ENCODE results near the gene RC3H1. TPM values are rescaled to one million over a fixed set of nuclear protein-coding genes. Genes with fewer than 3 reads are reported as not detected.
"Not testable (repeated sequence)": the region's sequence is repeated elsewhere in the genome, so short reads cannot be mapped to it uniquely, and the experiment has no call there.

RC3H1 gene
- total RNA-seq, 2 donors from 2014 or later: 41.7 to 50.0 TPM

DNA sequence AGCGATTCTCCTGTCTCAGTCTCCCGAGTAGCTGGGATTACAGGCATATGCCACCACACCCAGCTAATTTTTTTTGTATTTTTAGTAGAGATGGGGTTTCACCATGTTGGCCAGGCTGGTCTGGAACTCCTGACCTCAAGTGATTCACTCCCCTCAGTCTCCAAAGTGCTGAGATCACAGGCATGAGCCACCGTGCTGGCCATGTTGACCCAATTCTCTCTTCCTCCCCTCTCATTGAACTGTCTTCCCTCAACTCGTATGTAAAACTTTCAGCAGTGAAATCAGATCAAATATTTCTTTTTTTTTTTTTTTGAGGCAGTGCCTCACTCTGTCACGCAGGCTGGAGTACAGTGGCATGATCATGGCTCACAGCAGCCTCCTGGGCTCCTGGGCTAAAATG lies 20.4 kb upstream of the RC3H1 start:
- H3K27me3 Mint-ChIP-seq; H3K36me3 Mint-ChIP-seq (ENCODE audit: low read depth); ATAC-seq; H3K4me3 Mint-ChIP-seq; DNase-seq; H3K27ac Mint-ChIP-seq; H3K9me3 ChIP-seq (ENCODE audit: control insufficient read depth, low read length, poor library complexity, severe bottlenecking); H3K4me1 Mint-ChIP-seq: not testable (repeated sequence)

GRCh38 chr1:174041369-174041768 lies 19.2 kb upstream of the RC3H1 start:
- no peaks in the 10 kb centered on the region for H3K9me3 ChIP-seq (ENCODE audit: control insufficient read depth, low read length, poor library complexity, severe bottlenecking)
- no peak for ATAC-seq
- H3K27ac Mint-ChIP-seq: no peak overlapping the region

DNA sequence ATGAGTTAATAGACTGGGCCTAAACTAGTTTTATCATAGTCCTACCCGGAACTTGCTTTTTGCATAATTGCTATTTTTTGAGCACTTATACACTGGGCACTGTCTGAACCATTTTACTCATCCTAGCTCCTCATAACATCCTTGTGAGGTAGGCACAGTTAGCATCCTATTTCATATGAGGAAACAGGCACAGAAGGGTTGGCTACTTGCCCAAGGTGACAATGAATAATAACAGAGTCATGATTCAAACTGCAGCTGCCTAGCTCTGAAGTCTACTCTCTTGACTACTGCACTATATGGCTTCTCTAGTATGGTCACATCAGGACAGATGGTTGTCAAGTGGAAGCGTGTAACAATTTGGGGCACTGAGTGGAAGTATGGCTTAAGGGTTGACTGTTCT lies 18.2 kb upstream of the RC3H1 start:
- no peak for ATAC-seq
- Mint-ChIP-seq H3K27ac (no peak overlapping the region), H3K4me3 (no peak overlapping the region), H3K27me3 (peaks cover 4% of the 10 kb centered on the region), H3K36me3 (ENCODE audit: low read depth) (no peaks in the 10 kb centered on the region), H3K4me1 (no peaks in the 10 kb centered on the region)
- no peaks in the 10 kb centered on the region for H3K9me3 ChIP-seq (ENCODE audit: control insufficient read depth, low read length, poor library complexity, severe bottlenecking)
- no peak for DNase-seq

More at GRCh38 chr1:174041369-174041768, 19.2 kb upstream of the RC3H1 start:
- no peaks in the 10 kb centered on the region for H3K27me3 Mint-ChIP-seq
- no peak overlapping the region for H3K4me3 Mint-ChIP-seq
- H3K36me3 Mint-ChIP-seq (ENCODE audit: low read depth): no peaks in the 10 kb centered on the region
- no peaks in the 10 kb centered on the region for H3K4me1 Mint-ChIP-seq
- DNase-seq: no peak

DNA sequence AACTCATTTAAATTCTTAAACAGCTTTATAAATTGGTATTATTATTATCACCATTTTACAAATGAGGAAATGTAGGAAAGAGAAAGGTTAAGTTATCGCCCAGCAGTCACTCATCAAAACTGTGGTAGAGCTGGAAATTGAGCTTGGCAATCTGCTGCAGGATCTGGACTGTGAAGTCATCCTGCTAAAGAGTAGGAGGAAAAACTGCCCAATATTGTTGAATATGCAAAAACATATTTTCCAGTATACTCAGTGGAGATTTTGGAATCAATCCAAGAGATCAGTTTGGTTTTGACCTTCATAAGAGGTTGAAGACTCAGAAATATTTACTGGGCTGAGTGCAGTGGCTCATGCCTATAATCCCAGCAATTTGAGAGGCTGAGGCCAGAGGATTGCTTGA lies 16.9 kb upstream of the RC3H1 start:
- Mint-ChIP-seq H3K4me1 (no peaks in the 10 kb centered on the region), H3K27me3 (peaks cover 5% of the 10 kb centered on the region), H3K4me3 (no peak overlapping the region), H3K36me3 (ENCODE audit: low read depth) (no peaks in the 10 kb centered on the region), H3K27ac (no peak overlapping the region)
- ATAC-seq: no peak
- DNase-seq: no peak
- no peaks in the 10 kb centered on the region for H3K9me3 ChIP-seq (ENCODE audit: control insufficient read depth, low read length, poor library complexity, severe bottlenecking)

DNA sequence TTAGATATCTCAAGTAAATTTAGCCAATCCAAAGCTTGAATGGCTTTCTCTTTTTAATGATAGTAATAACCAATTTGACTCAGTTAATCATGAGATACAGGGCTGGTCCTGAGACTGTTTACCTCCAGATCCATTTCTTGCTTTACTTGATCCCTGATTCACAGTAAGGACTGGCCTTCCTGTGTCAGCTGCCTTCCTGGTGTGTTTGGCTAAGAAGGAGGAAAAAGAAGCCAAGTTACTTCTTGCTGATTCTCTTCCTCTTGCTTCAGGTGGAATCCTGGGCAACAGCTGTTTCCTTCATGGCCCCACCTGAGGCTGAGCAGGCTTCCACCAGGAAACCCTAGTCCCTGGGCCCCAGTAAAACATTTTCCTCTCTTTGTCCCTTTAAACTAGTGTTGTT lies 14.6 kb upstream of the RC3H1 start:
- no peak overlapping the region for H3K27ac Mint-ChIP-seq
- ATAC-seq: no peak
- DNase-seq: no peak
- no peaks in the 10 kb centered on the region for H3K4me1 Mint-ChIP-seq
- no peaks in the 10 kb centered on the region for H3K36me3 Mint-ChIP-seq (ENCODE audit: low read depth)
- no peaks in the 10 kb centered on the region for H3K9me3 ChIP-seq (ENCODE audit: control insufficient read depth, low read length, poor library complexity, severe bottlenecking)
- no peak overlapping the region for H3K4me3 Mint-ChIP-seq
- peaks cover 10% of the 10 kb centered on the region for H3K27me3 Mint-ChIP-seq

DNA sequence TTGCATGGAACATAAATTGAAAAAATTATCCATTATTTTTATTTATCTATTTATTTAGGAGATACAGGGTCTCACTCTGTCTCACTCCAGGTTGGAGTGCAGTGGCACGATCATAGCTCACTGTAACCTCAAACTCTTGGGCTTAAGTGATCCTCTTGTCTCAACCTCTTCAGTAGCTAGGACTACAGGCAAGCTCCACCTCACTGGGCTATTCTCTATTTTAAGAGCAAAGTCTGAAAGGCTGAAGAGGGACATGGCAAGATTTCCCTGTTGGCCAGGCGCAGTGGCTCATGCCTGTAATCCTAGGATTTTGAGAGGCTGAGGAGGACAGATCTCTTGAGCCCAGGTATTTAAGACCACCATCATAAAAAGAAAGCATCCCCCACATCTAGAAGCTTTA lies 14.0 kb upstream of the RC3H1 start:
- Mint-ChIP-seq H3K4me1 (no peaks in the 10 kb centered on the region), H3K36me3 (ENCODE audit: low read depth) (no peaks in the 10 kb centered on the region), H3K27ac (no peak overlapping the region), H3K27me3 (peaks cover 10% of the 10 kb centered on the region), H3K4me3 (no peak overlapping the region)
- no peaks in the 10 kb centered on the region for H3K9me3 ChIP-seq (ENCODE audit: control insufficient read depth, low read length, poor library complexity, severe bottlenecking)
- no peak for DNase-seq
- no peak for ATAC-seq

DNA sequence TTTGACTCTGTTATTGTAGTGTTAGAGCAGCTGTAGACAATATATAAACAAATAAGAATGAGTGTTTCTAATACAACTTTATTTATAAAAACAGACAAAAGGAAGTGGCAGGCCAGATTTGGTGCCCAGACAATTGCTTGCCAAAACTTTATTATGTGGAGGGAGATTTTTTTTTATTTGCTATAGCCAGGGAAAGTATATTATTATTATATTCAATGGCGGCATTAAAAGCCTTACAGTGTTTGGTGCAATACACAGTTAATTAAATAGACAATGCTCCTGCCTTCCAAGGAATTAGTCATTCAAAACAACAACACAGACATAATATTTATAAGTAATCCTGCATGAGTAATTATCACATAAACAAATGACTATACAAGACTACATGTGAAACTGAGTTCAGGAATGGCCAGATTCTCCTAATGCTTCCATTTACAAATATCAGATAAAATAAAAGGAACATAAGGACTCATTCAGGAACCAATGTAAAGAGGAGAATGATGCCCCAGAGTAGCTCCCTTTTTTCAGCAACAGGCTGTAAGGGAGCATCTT lies 10.6 kb upstream of the RC3H1 start:
- Mint-ChIP-seq H3K36me3 (ENCODE audit: low read depth) (no peaks in the 10 kb centered on the region), H3K27me3 (peaks cover 10% of the 10 kb centered on the region), H3K4me1 (no peaks in the 10 kb centered on the region), H3K4me3 (no peak overlapping the region), H3K27ac (no peak overlapping the region)
- no peaks in the 10 kb centered on the region for H3K9me3 ChIP-seq (ENCODE audit: control insufficient read depth, low read length, poor library complexity, severe bottlenecking)
- ATAC-seq (no peak), DNase-seq (no peak)

DNA sequence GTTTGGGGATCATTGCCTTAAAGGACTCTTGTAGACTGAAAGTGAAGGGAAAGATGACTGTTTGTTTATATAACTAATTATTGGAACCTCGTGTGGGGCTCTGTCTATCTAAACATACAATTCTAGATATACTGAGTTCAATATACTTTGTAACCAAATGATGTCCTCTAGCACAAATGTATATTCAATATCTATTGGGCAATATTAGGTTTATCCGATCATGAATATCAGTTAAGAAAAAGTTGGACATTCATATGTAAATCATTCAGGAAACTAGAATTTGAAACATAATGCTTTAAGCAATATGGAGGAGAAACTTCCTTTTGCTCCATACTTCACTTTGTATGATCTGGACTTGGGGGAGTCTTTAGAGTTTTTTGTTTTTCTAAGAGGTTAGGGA lies 8.9 kb upstream of the RC3H1 start:
- no peak for ATAC-seq

GRCh38 chr1:174028495-174028894 lies 6.3 kb upstream of the RC3H1 start:
- peaks cover under 1% of the 10 kb centered on the region for H3K27me3 Mint-ChIP-seq
- ATAC-seq (no peak), DNase-seq (no peak)
- peaks cover 2% of the 10 kb centered on the region for H3K4me1 Mint-ChIP-seq
- no peaks in the 10 kb centered on the region for H3K36me3 Mint-ChIP-seq (ENCODE audit: low read depth)
- H3K27ac Mint-ChIP-seq: no peak overlapping the region
- H3K9me3 ChIP-seq (ENCODE audit: control insufficient read depth, low read length, poor library complexity, severe bottlenecking): no peaks in the 10 kb centered on the region
- no peak overlapping the region for H3K4me3 Mint-ChIP-seq

More for the DNA sequence above, 8.9 kb upstream of the RC3H1 start:
- H3K9me3 ChIP-seq (ENCODE audit: control insufficient read depth, low read length, poor library complexity, severe bottlenecking): no peaks in the 10 kb centered on the region
- H3K4me3 Mint-ChIP-seq: no peak overlapping the region
- peaks cover 10% of the 10 kb centered on the region for H3K27me3 Mint-ChIP-seq
- no peak for DNase-seq
- no peak overlapping the region for H3K27ac Mint-ChIP-seq
- H3K4me1 Mint-ChIP-seq: no peaks in the 10 kb centered on the region
- no peaks in the 10 kb centered on the region for H3K36me3 Mint-ChIP-seq (ENCODE audit: low read depth)

GRCh38 chr1:174023440-174023839 lies 1.3 kb upstream of the RC3H1 start:
- Mint-ChIP-seq H3K27me3 (no peaks in the 10 kb centered on the region), H3K4me1 (peaks cover 30% of the 10 kb centered on the region), H3K36me3 (ENCODE audit: low read depth) (peaks cover 7% of the 10 kb centered on the region), H3K4me3 (peak overlapping the region; percentile 99), H3K27ac (peak overlapping the region; percentile 97)
- DNase-seq (no peak), ATAC-seq (no peak)
- H3K9me3 ChIP-seq (ENCODE audit: control insufficient read depth, low read length, poor library complexity, severe bottlenecking): no peaks in the 10 kb centered on the region

GRCh38 chr1:174022976-174023277 lies 770 bp upstream of the RC3H1 start:
- Mint-ChIP-seq H3K36me3 (ENCODE audit: low read depth) (peaks cover 7% of the 10 kb centered on the region), H3K4me1 (peaks cover 30% of the 10 kb centered on the region), H3K27me3 (no peaks in the 10 kb centered on the region), H3K27ac (peak overlapping the region; percentile 97), H3K4me3 (peak overlapping the region; percentile 99)
- DNase-seq (no peak), ATAC-seq (no peak)
- no peaks in the 10 kb centered on the region for H3K9me3 ChIP-seq (ENCODE audit: control insufficient read depth, low read length, poor library complexity, severe bottlenecking)

DNA sequence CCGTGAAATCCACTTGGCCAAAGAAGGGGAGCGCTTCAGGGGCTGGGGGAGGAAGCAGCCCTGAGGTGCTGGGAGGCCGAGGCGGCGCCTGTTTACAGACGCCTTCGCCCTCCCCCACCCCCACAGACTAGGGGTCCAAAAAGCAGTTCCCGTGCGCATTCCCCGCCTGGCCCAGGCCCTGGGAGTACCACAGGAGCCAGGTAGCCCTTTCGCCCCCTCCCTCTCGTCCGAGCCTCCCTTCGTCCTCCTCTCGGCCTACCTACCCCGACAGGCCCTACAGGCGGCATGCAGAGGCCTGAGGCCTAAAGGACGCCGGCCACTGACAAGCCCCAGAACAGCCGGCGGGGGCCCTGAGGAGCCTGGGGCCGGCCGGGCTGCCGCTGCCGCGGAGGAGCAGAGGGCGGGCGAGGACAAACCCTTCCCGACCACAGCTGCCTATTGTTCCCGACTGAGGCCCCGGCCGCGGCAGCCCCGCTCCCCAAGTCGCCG lies 522 bp downstream of the RC3H1 start:
- DNase-seq (peak; percentile 18 to 27 (median 23)), ATAC-seq (peak; percentile 31)
- Mint-ChIP-seq H3K36me3 (ENCODE audit: low read depth) (peaks cover 7% of the 10 kb centered on the region), H3K4me1 (peaks cover 36% of the 10 kb centered on the region), H3K27me3 (no peaks in the 10 kb centered on the region), H3K27ac (peak overlapping the region; percentile 97), H3K4me3 (peak overlapping the region; percentile 93)
- H3K9me3 ChIP-seq (ENCODE audit: control insufficient read depth, low read length, poor library complexity, severe bottlenecking): no peaks in the 10 kb centered on the region

DNA sequence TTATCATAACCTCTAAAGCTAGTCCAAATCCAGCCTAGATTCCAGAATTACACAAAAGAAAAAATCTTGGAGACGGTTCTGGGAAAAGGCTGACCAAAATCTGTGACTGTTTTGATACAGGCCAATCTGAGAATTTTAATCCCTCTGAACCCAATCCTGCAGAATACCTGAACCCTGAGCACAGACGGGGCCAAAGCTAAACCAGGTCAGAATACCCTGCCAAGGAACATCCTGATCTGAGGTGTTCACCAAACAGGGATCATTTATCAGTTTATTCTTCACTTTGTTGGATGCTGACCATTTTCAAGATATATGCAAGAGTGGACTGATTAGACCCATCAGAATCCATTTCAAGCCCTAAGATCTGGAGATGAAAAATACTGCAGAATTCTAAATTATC lies 3.6 kb downstream of the RC3H1 start:
- peaks cover 43% of the 10 kb centered on the region for H3K4me1 Mint-ChIP-seq
- DNase-seq: no peak
- peaks cover 7% of the 10 kb centered on the region for H3K36me3 Mint-ChIP-seq (ENCODE audit: low read depth)
- no peak overlapping the region for H3K4me3 Mint-ChIP-seq
- no peaks in the 10 kb centered on the region for H3K9me3 ChIP-seq (ENCODE audit: control insufficient read depth, low read length, poor library complexity, severe bottlenecking)
- H3K27me3 Mint-ChIP-seq: no peaks in the 10 kb centered on the region
- ATAC-seq: no peak
- H3K27ac Mint-ChIP-seq: no peak overlapping the region

GRCh38 chr1:174017231-174017970 lies 4.8 kb downstream of the RC3H1 start:
- no peak for ATAC-seq
- Mint-ChIP-seq H3K27ac (no peak overlapping the region), H3K4me1 (peaks cover 38% of the 10 kb centered on the region), H3K27me3 (no peaks in the 10 kb centered on the region), H3K4me3 (no peak overlapping the region), H3K36me3 (ENCODE audit: low read depth) (peaks cover 5% of the 10 kb centered on the region)
- DNase-seq: no peak
- no peaks in the 10 kb centered on the region for H3K9me3 ChIP-seq (ENCODE audit: control insufficient read depth, low read length, poor library complexity, severe bottlenecking)
